Measurements from ENCODE around the gene MRPL17. TPM values are rescaled to one million over a fixed set of nuclear protein-coding genes. Genes with fewer than 3 reads are reported as not detected.

MRPL17 gene
- total RNA-seq, 4 donors from 2014 or later = 9.3 to 62.9 (median 14.2) TPM

- H3K27me3 ChIP-seq = no peaks in the 10 kb centered on the region
- H3K4me1 ChIP-seq = no peaks in the 10 kb centered on the region
- no peaks in the 10 kb centered on the region for H3K36me3 ChIP-seq
- TF ChIP-seq EP300 (IDR thresholded peaks at IDR 0.05; ENCODE audit: low read depth) (no peak), POLR2A (IDR thresholded peaks at IDR 0.05) (no peak), POLR2AphosphoS5 (IDR thresholded peaks at IDR 0.05) (no peak)
- TF ChIP-seq, protein P1, sequence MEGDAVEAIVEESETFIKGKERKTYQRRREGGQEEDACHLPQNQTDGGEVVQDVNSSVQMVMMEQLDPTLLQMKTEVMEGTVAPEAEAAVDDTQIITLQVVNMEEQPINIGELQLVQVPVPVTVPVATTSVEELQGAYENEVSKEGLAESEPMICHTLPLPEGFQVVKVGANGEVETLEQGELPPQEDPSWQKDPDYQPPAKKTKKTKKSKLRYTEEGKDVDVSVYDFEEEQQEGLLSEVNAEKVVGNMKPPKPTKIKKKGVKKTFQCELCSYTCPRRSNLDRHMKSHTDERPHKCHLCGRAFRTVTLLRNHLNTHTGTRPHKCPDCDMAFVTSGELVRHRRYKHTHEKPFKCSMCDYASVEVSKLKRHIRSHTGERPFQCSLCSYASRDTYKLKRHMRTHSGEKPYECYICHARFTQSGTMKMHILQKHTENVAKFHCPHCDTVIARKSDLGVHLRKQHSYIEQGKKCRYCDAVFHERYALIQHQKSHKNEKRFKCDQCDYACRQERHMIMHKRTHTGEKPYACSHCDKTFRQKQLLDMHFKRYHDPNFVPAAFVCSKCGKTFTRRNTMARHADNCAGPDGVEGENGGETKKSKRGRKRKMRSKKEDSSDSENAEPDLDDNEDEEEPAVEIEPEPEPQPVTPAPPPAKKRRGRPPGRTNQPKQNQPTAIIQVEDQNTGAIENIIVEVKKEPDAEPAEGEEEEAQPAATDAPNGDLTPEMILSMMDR (IDR thresholded peaks at IDR 0.05) = no peak
- in situ Hi-C loops (cut with MboI; ENCODE audit: low pct_ligation_motif_present in 1 of 4, low pct_unique_long_range_greater_than_20kb in 1 of 4, low sequenced_read_pairs in 3 of 4) (loop anchor here in 1 of 4 donors (10.0 kb wide), 1 partner anchor 139 kb away; no protein-coding TSS in a partner anchor), intact Hi-C loops (cut with DNase I; ENCODE audit: low total_unique reads) (no loop called here)
- DNase-seq = no peak
- no peak overlapping the region for H3K27ac ChIP-seq
- no peak overlapping the region for H3K4me3 ChIP-seq
- WGBS, 2 donors (ENCODE audit: low coverage in 1 of 2) = 92 to 100% methylated on average over 1 of the region's 1 CpG
- no peaks in the 10 kb centered on the region for H3K9me3 ChIP-seq
These were observed 8.9 kb downstream of the MRPL17 start for GRCh38 chr11:6674219-6674597.

- Histone ChIP-seq H3K4me3 (no peak overlapping the region), H3K9me3 (no peaks in the 10 kb centered on the region), H3K27me3 (no peaks in the 10 kb centered on the region), H3K4me1 (no peaks in the 10 kb centered on the region), H3K36me3 (no peaks in the 10 kb centered on the region), H3K27ac (no peak overlapping the region)
- no peak for DNase-seq
- TF ChIP-seq, protein P1 (IDR thresholded peaks at IDR 0.05) = no peak
- TF ChIP-seq POLR2A (IDR thresholded peaks at IDR 0.05) (no peak), EP300 (IDR thresholded peaks at IDR 0.05; ENCODE audit: low read depth) (no peak), POLR2AphosphoS5 (IDR thresholded peaks at IDR 0.05) (no peak)
- in situ Hi-C loops (cut with MboI; ENCODE audit: low pct_ligation_motif_present in 1 of 4, low pct_unique_long_range_greater_than_20kb in 1 of 4, low sequenced_read_pairs in 3 of 4) = loop anchor here in 1 of 4 donors (10.0 kb wide), 1 partner anchor 139 kb away; no protein-coding TSS in a partner anchor
- intact Hi-C loops (cut with DNase I; ENCODE audit: low total_unique reads) = no loop called here
These were observed 9.5 kb downstream of the MRPL17 start for GRCh38 chr11:6673523-6674218.

DNA sequence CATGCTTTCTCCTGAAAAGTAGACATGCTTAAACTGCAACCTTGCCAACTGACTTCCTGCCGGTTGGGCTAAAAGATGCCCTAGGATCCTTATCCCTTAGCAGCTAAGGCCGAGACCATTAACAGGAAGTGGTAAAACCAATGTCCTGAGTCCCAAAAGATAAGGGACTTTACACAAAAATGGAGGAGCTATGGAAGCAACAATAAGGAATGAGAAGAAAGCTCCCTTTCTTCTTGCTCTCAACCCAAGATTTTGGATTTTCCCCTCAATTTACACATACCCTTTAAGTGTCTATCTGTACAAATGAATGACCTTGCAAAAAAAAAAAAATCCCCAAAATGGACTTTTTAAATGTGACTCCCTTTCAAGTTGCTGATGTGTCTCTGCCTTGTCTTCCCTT, 11.1 kb downstream of the MRPL17 start:
- in situ Hi-C loops (cut with MboI; ENCODE audit: low pct_ligation_motif_present in 1 of 4, low pct_unique_long_range_greater_than_20kb in 1 of 4, low sequenced_read_pairs in 3 of 4) (loop anchor here in 1 of 4 donors (10.0 kb wide), 1 partner anchor 137 kb away; no protein-coding TSS in a partner anchor), intact Hi-C loops (cut with DNase I; ENCODE audit: low total_unique reads) (no loop called here)
- Histone ChIP-seq H3K27ac (no peak overlapping the region), H3K4me1 (peaks cover 0 to 4% (median 0%) of the 10 kb centered on the region in 4 donors), H3K36me3 (no peaks in the 10 kb centered on the region), H3K9me3 (no peaks in the 10 kb centered on the region), H3K27me3 (no peaks in the 10 kb centered on the region), H3K4me3 (no peak overlapping the region)
- DNase-seq = no peak
- TF ChIP-seq POLR2A (IDR thresholded peaks at IDR 0.05) = no peak
- TF ChIP-seq, protein P1 (IDR thresholded peaks at IDR 0.05) = no peak
- no peak for TF ChIP-seq POLR2AphosphoS5 (IDR thresholded peaks at IDR 0.05)
- no peak for TF ChIP-seq EP300 (IDR thresholded peaks at IDR 0.05; ENCODE audit: low read depth)
- WGBS, 2 donors (ENCODE audit: low coverage in 1 of 2) = 67 to 74% methylated on average over 1 to 2 of the region's 2 CpGs

- TF ChIP-seq POLR2AphosphoS5 (IDR thresholded peaks at IDR 0.05) (no peak), POLR2A (IDR thresholded peaks at IDR 0.05) (no peak), EP300 (IDR thresholded peaks at IDR 0.05; ENCODE audit: low read depth) (no peak)
- TF ChIP-seq, protein P1 (IDR thresholded peaks at IDR 0.05) = no peak
- peaks cover 0 to 4% (median 0%) of the 10 kb centered on the region in 4 donors for H3K4me1 ChIP-seq
- intact Hi-C loops (cut with DNase I; ENCODE audit: low total_unique reads) (no loop called here), in situ Hi-C loops (cut with MboI; ENCODE audit: low pct_ligation_motif_present in 1 of 4, low pct_unique_long_range_greater_than_20kb in 1 of 4, low sequenced_read_pairs in 3 of 4) (loop anchor here in 1 of 4 donors (10.0 kb wide), 1 partner anchor 136 kb away; no protein-coding TSS in a partner anchor)
- H3K4me3 ChIP-seq = no peak overlapping the region
- WGBS, 2 donors (ENCODE audit: low coverage in 1 of 2) = 68 to 92% methylated on average over 2 to 6 of the region's 6 CpGs
- H3K36me3 ChIP-seq = no peaks in the 10 kb centered on the region
- H3K27me3 ChIP-seq = no peaks in the 10 kb centered on the region
- no peak overlapping the region for H3K27ac ChIP-seq
- H3K9me3 ChIP-seq = no peaks in the 10 kb centered on the region
- no peak for DNase-seq
These were observed 12.8 kb downstream of the MRPL17 start for GRCh38 chr11:6670202-6670830.

Measured in transverse colon (tissue), 4 donors.